ENCODE data around the gene BICC1.

Gene BICC1

DNA sequence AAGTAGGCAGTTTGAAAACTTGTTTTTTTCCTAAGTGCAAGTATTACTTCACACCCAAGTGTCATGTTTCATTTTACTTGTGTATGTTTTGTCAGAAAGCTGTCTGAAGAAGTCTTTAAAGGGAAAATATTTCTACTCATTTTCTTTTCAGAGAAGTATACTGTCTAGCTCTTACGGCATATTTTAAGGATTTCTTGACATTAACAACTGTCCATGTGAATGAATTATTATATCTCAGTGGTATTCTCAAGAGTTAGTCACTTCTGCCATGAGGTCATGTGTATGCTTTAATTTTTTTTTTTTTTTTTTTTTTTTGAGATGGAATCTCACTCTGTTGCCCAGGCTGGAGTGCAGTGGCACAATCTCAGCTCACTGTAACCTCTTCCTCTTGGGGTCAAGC, 229.5 kb downstream of the BICC1 start:
- no peak for DNase-seq (ENCODE audit: low read depth)
- H3K4me3 ChIP-seq (ENCODE audit: low read depth, low read length), result no peak overlapping the region
- TF ChIP-seq, protein P1, sequence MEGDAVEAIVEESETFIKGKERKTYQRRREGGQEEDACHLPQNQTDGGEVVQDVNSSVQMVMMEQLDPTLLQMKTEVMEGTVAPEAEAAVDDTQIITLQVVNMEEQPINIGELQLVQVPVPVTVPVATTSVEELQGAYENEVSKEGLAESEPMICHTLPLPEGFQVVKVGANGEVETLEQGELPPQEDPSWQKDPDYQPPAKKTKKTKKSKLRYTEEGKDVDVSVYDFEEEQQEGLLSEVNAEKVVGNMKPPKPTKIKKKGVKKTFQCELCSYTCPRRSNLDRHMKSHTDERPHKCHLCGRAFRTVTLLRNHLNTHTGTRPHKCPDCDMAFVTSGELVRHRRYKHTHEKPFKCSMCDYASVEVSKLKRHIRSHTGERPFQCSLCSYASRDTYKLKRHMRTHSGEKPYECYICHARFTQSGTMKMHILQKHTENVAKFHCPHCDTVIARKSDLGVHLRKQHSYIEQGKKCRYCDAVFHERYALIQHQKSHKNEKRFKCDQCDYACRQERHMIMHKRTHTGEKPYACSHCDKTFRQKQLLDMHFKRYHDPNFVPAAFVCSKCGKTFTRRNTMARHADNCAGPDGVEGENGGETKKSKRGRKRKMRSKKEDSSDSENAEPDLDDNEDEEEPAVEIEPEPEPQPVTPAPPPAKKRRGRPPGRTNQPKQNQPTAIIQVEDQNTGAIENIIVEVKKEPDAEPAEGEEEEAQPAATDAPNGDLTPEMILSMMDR (conservative IDR thresholded peaks at IDR 0.05; ENCODE audit: low read depth, low read length), result no peak

DNA sequence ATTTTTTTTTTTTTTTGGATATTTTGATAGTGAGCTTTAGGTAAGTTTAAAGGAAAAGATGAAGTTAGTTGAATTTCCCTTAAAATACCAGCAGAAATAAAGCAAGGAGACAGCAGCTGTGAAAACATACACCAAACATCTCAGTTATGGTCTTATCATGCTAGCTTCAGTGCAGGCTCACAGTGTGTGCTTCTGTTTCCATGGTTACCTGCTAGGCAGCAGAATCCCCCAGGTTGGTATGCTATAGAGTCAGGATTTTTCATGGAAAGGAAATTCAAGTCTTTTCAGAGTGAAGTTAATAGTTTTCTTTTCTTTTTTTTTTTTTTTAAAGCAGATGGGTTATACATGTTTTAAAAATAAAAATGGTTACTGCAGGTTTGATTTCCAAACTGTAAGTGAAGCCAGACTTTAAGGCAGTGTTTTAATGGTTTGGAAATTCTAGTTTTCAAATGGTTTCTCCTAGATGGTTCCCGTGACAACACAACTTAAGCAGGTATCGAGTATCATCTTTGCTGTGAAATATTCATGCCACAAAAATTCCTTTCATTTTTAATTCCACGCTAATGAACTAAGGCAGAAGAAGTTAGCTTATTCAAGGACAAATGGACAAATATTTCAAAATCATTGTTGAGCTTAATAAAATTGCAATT, 230.9 kb downstream of the BICC1 start:
- TF ChIP-seq, protein P1 (conservative IDR thresholded peaks at IDR 0.05; ENCODE audit: low read depth, low read length), result no peak
- H3K4me3 ChIP-seq (ENCODE audit: low read depth, low read length), result no peak overlapping the region
- DNase-seq (ENCODE audit: low read depth), result peak; percentile 93

DNA sequence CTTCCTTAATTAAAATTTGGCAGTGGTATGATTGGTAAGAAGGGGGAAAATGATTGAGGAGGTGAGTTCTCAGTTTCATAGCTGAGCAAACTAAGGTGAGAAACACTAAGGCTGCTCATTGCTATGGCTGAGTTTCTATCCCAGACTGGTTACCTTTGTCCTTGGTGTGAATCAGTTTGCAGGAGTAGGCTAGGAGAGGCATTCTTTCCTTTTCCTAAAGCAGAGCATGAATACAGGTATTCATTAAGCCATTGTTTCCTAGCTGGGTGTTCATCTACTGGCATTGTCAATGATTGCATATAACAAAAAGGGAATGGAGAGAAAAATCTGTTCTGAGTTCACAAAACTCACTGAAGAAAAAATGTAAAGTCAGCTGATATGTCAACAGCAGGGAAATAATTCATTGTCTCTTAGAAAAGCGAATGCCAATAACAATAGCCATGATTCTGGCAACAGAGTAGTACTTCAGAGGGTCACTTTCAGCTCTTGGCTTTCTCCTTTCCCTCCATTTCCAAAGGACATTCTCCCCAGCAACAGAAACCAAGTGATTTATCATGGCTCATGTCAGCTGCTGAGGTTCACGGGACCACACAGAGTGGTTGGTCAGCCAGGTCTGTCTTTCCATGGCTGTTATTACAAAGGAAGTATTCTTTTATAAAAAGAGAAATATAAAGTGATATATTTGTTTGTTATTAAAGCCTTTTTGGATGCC, 234.0 kb downstream of the BICC1 start:
- no peak overlapping the region for H3K4me3 ChIP-seq (ENCODE audit: low read depth, low read length)
- no peak for DNase-seq (ENCODE audit: low read depth)
- TF ChIP-seq, protein P1 (conservative IDR thresholded peaks at IDR 0.05; ENCODE audit: low read depth, low read length), result no peak

DNA sequence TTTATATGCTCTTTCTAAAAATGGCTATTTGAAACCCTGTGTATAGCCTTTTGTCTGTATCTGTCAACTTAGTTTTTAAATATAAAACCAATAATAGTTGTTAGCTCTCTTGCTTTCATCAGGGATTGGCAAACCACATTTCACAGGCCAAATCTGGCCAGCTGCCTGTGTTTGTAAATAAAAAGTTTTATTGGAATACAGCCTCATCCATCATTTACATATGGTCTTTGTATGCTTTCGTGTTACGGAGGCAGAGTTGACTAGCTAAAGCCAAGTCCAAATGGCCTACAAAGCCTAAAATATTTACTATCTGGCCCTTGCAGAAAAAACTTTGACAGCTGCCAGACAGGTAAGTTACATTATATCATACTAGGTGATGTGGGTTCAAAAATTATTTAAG, 235.0 kb downstream of the BICC1 start:
- no peak overlapping the region for H3K4me3 ChIP-seq (ENCODE audit: low read depth, low read length)
- no peak for DNase-seq (ENCODE audit: low read depth)
- TF ChIP-seq, protein P1 (conservative IDR thresholded peaks at IDR 0.05; ENCODE audit: low read depth, low read length), result no peak

DNA sequence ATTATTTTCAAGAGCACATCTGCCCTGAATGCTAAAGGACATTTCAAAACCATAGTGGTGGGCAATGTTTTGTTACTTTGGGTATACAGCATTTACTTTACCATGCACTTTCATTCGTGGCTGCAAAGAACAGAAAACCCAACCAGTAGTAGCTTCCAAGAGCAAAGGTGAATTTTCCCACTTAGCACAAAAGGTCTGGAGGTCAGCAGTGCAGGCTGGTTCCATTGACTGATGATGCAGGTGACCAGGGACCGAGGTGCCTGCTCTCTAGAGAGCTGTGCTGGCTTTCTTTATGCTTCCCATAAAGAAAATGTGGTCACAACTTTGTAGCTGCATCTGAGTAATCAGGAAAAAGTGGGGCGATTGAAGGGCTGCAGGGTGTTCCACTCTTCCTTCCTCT, 240.0 kb downstream of the BICC1 start:
- H3K4me3 ChIP-seq (ENCODE audit: low read depth, low read length), result no peak overlapping the region
- TF ChIP-seq, protein P1 (conservative IDR thresholded peaks at IDR 0.05; ENCODE audit: low read depth, low read length), result no peak
- no peak for DNase-seq (ENCODE audit: low read depth)

DNA sequence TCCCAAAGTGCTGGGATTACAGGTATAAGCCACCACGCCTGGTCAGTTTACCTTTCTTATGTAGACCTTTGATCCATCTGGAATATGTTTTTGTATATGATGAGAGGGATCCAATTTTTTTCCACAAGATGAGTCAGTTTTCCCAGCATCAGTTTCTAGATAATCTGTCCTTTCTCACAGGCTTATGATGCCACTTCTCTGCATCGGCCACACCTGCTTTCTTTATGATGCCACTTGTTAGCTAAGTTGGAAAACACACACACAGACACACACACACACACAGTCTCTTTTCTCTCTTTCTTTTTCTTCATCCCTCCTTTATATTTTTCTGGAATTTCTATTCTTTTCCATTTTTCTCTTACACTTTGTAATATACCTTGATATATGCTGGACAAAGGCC, 240.8 kb downstream of the BICC1 start:
- no peak for DNase-seq (ENCODE audit: low read depth)
- no peak overlapping the region for H3K4me3 ChIP-seq (ENCODE audit: low read depth, low read length)
- TF ChIP-seq, protein P1 (conservative IDR thresholded peaks at IDR 0.05; ENCODE audit: low read depth, low read length), result no peak
